Mesendoderm (in vitro differentiated cells): ENCODE results near the gene ZNF536.

Experiments
- DNase-seq: peaks from one replicate; pipeline ENCODE4 v3.0.0; 2013
- H2AK5ac ChIP-seq: 2 replicates; pipeline ENCODE4 v1.6.1; 2013; ENCODE audit warnings: low read length, inconsistent platforms
- H2BK120ac ChIP-seq: 2 replicates; pipeline ENCODE4 v1.6.1; 2013; ENCODE audit warnings: low read depth, mild to moderate bottlenecking, low read length, moderate library complexity, mixed read lengths
- H2BK15ac ChIP-seq: replicated peaks from 2 replicates; pipeline ENCODE4 v1.6.1; 2013; ENCODE audit warnings: low read depth, mild to moderate bottlenecking, moderate library complexity
- H2BK5ac ChIP-seq: 2 replicates; pipeline ENCODE4 v1.6.1; 2013; ENCODE audit warnings: low read length, inconsistent platforms
- H3K18ac ChIP-seq: 2 replicates; pipeline ENCODE4 v1.6.1; 2013; ENCODE audit warnings: mild to moderate bottlenecking, low read length, mixed read lengths
- H3K23ac ChIP-seq: one replicate; pipeline ENCODE4 v1.6.1; 2013; ENCODE audit warnings: low read length
- H3K27ac ChIP-seq: 2 replicates; pipeline ENCODE4 v1.5.1; 2013; ENCODE audit warnings: low read depth, mild to moderate bottlenecking, inconsistent platforms, low read length, moderate library complexity
- H3K27me3 ChIP-seq: 2 replicates; pipeline ENCODE4 v1.6.1; 2013; ENCODE audit warnings: low read length, control low read depth, mild to moderate bottlenecking, inconsistent platforms; ENCODE audit not compliant: insufficient read depth, poor library complexity
- H3K36me3 ChIP-seq: 2 replicates; pipeline ENCODE4 v1.6.1; 2013; ENCODE audit warnings: low read length, inconsistent platforms; ENCODE audit not compliant: control insufficient read depth, insufficient read depth
- H3K4ac ChIP-seq: one replicate; pipeline ENCODE4 v1.6.1; 2013; ENCODE audit warnings: low read depth, mild to moderate bottlenecking, low read length, moderate library complexity
- H3K4me1 ChIP-seq: 2 replicates; pipeline ENCODE4 v1.6.1; 2013; ENCODE audit warnings: low read depth, low read length, inconsistent platforms; ENCODE audit not compliant: control insufficient read depth
- H3K4me2 ChIP-seq: 2 replicates; pipeline ENCODE4 v1.6.1; 2013; ENCODE audit warnings: low read length
- H3K4me3 ChIP-seq: 2 replicates; pipeline ENCODE4 v1.5.1; 2013; ENCODE audit warnings: mild to moderate bottlenecking, low read length
- H3K56ac ChIP-seq: one replicate; pipeline ENCODE4 v1.6.1; 2013; ENCODE audit warnings: low read length
- H3K79me1 ChIP-seq: 2 replicates; pipeline ENCODE4 v1.6.1; 2013; ENCODE audit warnings: low read length, inconsistent platforms
- H3K79me2 ChIP-seq: 2 replicates; pipeline ENCODE4 v1.6.1; 2013; ENCODE audit warnings: mild to moderate bottlenecking, low read length; ENCODE audit not compliant: control insufficient read depth, insufficient read depth
- H3K9ac ChIP-seq: 2 replicates; pipeline ENCODE4 v1.6.1; 2013; ENCODE audit warnings: low read length, inconsistent platforms
- H4K5ac ChIP-seq: one replicate; pipeline ENCODE4 v1.6.1; 2013; ENCODE audit warnings: low read length
- H4K8ac ChIP-seq: one replicate; pipeline ENCODE4 v1.6.1; 2013; ENCODE audit warnings: low read depth, mild to moderate bottlenecking, control low read depth, low read length, moderate library complexity
- WGBS: extraction: QIAGEN DNeasy Blood & Tissue Kit; methylation state at CpG from one replicate; pipeline ENCODE4 v1.1.7; 2013; ENCODE audit warnings: low lambda C conversion rate, missing lambda C conversion rate; ENCODE audit not compliant: insufficient coverage; ENCODE audit errors: extremely low coverage; 5-methylcytosine and 5-hydroxymethylcytosine counted together

ZNF536 gene

DNA sequence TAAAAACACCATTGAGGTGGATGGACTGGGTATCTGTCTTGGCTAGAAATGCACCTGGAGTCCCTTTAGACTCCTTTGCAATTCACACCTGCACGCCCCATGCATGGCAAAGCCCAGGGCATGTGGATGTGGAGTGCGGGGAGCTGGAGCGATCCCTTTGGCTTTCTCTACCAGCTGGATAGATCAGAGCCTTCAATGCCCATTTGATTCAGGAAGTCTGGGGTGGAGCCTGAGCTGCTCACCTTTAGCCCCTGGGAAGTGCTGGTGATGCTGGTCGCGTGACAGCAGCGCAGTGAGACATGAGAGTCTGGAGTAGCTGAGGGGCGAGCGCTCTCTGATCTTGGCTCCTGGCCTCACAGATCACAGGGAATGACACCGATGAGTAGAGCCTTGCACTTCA is 4.8 kb upstream of the ZNF536 start:
- WGBS: no CpG with 5 or more reads among the region's 9 CpGs
- Histone ChIP-seq H3K79me1 (no peaks in the 10 kb centered on the region), H3K4me3 (no peak overlapping the region), H3K18ac (no peak overlapping the region), H4K8ac (no peak overlapping the region), H2BK120ac (no peak overlapping the region), H2BK5ac (no peak overlapping the region), H3K4ac (no peak overlapping the region), H3K23ac (no peak overlapping the region), H3K36me3 (no peaks in the 10 kb centered on the region), H4K5ac (no peak overlapping the region), H2BK15ac (no peak overlapping the region), H3K4me2 (no peak overlapping the region), H3K27ac (no peak overlapping the region), H3K56ac (no peak overlapping the region), H3K4me1 (no peaks in the 10 kb centered on the region), H2AK5ac (no peak overlapping the region), H3K27me3 (no peaks in the 10 kb centered on the region), H3K9ac (no peak overlapping the region), H3K79me2 (no peaks in the 10 kb centered on the region)
- no peak for DNase-seq

DNA sequence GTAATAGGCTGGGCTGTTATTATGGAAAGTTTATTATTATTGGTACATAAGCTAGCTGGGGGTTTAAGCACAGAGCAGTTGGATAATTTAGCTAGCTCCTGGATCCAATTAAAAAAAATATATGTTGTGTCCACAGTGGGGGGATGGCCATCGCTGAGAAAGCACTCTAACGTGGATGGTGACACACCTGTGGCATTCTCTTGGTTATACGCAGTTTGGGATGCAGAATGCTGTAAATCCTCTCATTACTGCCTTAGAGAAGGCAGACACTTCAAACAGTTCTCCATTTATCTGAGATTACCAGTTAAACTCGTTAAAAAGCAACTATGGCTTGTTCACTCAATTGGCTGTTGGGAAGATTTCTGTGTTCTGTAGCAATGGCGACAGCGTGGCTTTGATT is 2.4 kb upstream of the ZNF536 start:
- H3K4me3 ChIP-seq: no peak overlapping the region

DNA sequence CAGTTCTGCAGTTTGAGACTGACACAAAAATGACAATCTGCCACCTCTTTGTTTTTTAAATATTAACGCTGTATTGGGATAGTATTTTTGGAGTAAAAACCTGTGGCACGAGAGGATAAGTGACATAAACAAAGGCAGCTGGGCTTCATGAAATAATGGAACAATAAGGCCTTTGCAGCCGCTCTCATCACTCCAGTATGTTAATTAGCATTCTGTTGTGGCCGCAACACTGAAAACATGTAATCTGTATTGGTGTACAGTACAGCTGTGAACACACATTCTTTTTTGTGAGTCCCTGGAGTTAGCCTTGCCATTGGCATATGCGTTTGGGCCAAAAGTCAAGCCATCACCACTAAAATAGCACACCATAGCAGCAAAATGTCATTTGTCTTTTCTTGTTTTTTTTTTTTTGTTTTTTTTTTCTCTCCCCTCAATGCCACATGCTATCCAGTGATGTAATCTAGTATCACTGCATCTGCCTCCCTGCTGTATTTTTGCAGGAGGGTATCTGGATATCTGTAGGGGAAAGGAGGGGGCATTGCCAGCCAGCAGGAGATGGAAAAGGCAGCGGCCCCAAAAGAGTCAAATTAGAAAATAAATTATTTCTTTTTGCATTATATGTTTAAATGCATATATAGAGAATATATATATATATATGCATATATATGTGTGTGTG is 885 bp upstream of the ZNF536 start:
- Histone ChIP-seq H3K56ac (no peak overlapping the region), H2BK120ac (no peak overlapping the region), H2BK15ac (no peak overlapping the region), H3K4me2 (no peak overlapping the region), H3K27ac (no peak overlapping the region), H3K4me1 (no peaks in the 10 kb centered on the region), H3K79me1 (no peaks in the 10 kb centered on the region), H2AK5ac (no peak overlapping the region), H3K36me3 (no peaks in the 10 kb centered on the region), H4K8ac (no peak overlapping the region), H3K27me3 (peaks cover 9% of the 10 kb centered on the region), H3K4me3 (no peak overlapping the region), H3K4ac (no peak overlapping the region), H3K9ac (no peak overlapping the region), H3K18ac (no peak overlapping the region), H4K5ac (no peak overlapping the region), H3K79me2 (no peaks in the 10 kb centered on the region), H2BK5ac (no peak overlapping the region), H3K23ac (no peak overlapping the region)
- no peak for DNase-seq
- no CpG with 5 or more reads among the region's 6 CpGs for WGBS

More for the DNA sequence above, 2.4 kb upstream of the ZNF536 start:
- Histone ChIP-seq H3K4me2 (no peak overlapping the region), H3K79me1 (no peaks in the 10 kb centered on the region), H2BK5ac (no peak overlapping the region), H2AK5ac (no peak overlapping the region), H3K27ac (no peak overlapping the region), H3K79me2 (no peaks in the 10 kb centered on the region), H3K56ac (no peak overlapping the region), H3K23ac (no peak overlapping the region), H3K18ac (no peak overlapping the region), H3K36me3 (no peaks in the 10 kb centered on the region), H3K4ac (no peak overlapping the region), H4K5ac (no peak overlapping the region), H4K8ac (no peak overlapping the region), H3K9ac (no peak overlapping the region), H3K4me1 (no peaks in the 10 kb centered on the region), H3K27me3 (peaks cover 9% of the 10 kb centered on the region), H2BK120ac (no peak overlapping the region), H2BK15ac (no peak overlapping the region)
- DNase-seq: no peak
- no CpG with 5 or more reads among the region's 6 CpGs for WGBS

DNA sequence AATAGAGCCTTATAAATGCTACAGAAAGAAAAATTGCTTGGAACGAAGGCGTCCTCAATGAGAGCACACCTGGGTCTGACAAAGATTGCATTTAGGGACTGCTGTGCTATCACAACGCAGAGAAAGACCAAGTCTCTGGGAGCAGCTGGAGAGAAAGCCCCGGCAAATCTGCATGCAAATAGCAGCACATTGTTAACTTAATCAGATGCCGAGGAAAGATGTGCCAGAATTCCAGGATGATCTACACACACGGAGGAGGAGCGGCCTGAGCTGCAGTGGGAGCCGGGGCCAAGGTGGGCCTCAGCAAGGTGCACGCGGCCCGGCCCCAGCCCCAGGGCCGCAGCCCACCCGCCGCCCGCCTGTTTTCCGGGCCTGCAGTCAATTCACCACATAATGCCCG is 1.4 kb downstream of the ZNF536 start:
- WGBS: no CpG with 5 or more reads among the region's 17 CpGs
- Histone ChIP-seq H4K8ac (no peak overlapping the region), H3K79me2 (no peaks in the 10 kb centered on the region), H3K27ac (no peak overlapping the region), H3K4ac (no peak overlapping the region), H3K23ac (no peak overlapping the region), H3K9ac (no peak overlapping the region), H2BK120ac (no peak overlapping the region), H2BK15ac (no peak overlapping the region), H3K4me2 (peak overlapping the region; percentile 27), H2BK5ac (no peak overlapping the region), H3K4me1 (no peaks in the 10 kb centered on the region), H3K56ac (no peak overlapping the region), H3K36me3 (no peaks in the 10 kb centered on the region), H3K27me3 (peaks cover 9% of the 10 kb centered on the region), H2AK5ac (no peak overlapping the region), H3K18ac (no peak overlapping the region), H3K4me3 (no peak overlapping the region), H4K5ac (no peak overlapping the region), H3K79me1 (no peaks in the 10 kb centered on the region)
- DNase-seq: peak; percentile 49

DNA sequence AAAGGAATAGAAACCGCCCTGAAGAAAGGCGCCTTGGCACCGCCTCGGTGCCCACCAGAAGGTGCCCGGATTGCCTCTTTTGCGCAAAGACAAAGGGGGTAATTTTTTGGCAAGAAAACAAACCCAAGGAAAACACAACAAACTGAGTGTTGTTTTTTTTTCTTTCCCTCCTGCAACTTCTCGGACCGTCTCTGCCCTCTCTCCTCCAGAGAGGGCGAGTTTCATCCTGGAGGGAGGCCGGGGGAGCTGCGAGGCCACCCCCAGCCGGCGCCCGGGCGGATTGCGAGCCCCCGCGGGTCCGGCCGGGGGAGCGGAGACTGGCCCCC is 2.3 kb downstream of the ZNF536 start:
- H3K56ac ChIP-seq: peak overlapping the region; percentile 64
- no peak overlapping the region for H3K4ac ChIP-seq
- no peak overlapping the region for H2BK15ac ChIP-seq
- no CpG with 5 or more reads among the region's 21 CpGs for WGBS
- H2BK5ac ChIP-seq: no peak overlapping the region
- no peak overlapping the region for H4K5ac ChIP-seq
- peak overlapping the region; percentile 68 for H3K4me2 ChIP-seq
- no peak overlapping the region for H3K23ac ChIP-seq
- H3K4me1 ChIP-seq: no peaks in the 10 kb centered on the region
- peak overlapping the region; percentile 29 for H3K9ac ChIP-seq
- H3K27ac ChIP-seq: no peak overlapping the region
- no peak overlapping the region for H2BK120ac ChIP-seq
- no peaks in the 10 kb centered on the region for H3K79me1 ChIP-seq
- no peak overlapping the region for H2AK5ac ChIP-seq
- no peak overlapping the region for H3K18ac ChIP-seq
- H3K36me3 ChIP-seq: no peaks in the 10 kb centered on the region
- no peak for DNase-seq
- no peak overlapping the region for H4K8ac ChIP-seq
- H3K27me3 ChIP-seq: peaks cover 9% of the 10 kb centered on the region
- H3K79me2 ChIP-seq: no peaks in the 10 kb centered on the region
- H3K4me3 ChIP-seq: no peak overlapping the region
